OCI-LY7 (cell line): Measurements from ENCODE around the gene RNF214. TPM values are rescaled to one million over a fixed set of nuclear protein-coding genes. Genes with fewer than 3 reads are reported as not detected.

Source experiments
- BruUV-seq: library from RNA; stranded (reverse); fragments of 400-500 nt; replicated peaks from 2 replicates; lab custom pipeline; 2021; lab: Mats Ljungman, UMichigan
- CTCF ChIA-PET: fragments of 300-600 bp; sonication (Branson Sonifier 250); formaldehyde crosslinking; loops from one replicate; lab custom pipeline; 2022; ENCODE audit warnings: antibody characterized with exemption; ENCODE audit not compliant: unreplicated experiment; lab: Charles Lee
- POLR2A ChIA-PET: fragments of 300-600 bp; sonication (Branson Sonifier 250); formaldehyde crosslinking; loops from one replicate; lab custom pipeline; 2022; ENCODE audit warnings: antibody characterized with exemption; lab: Charles Lee
- DNase-seq: peaks from one replicate; pipeline ENCODE4 v3.0.0-alpha.2; 2015; ENCODE audit warnings: low spot score
- H2AFZ ChIP-seq: fragments of 200-600 bp; sonication (generic), shearing (Covaris generic); 2 replicates; pipeline ENCODE4 v1.6.1; 2014; ENCODE audit warnings: mild to moderate bottlenecking, antibody characterized with exemption, low read length, moderate library complexity
- H3K27ac ChIP-seq: fragments of 200-600 bp; sonication (generic); 2 replicates; pipeline ENCODE4 v1.5.1; 2014; ENCODE audit warnings: mixed run types, low read depth, mild to moderate bottlenecking, moderate library complexity, low read length, inconsistent platforms; ENCODE audit not compliant: poor library complexity, severe bottlenecking
- H3K36me3 ChIP-seq: fragments of 200-600 bp; sonication (generic); 2 replicates; pipeline ENCODE4 v1.6.1; 2014; ENCODE audit warnings: mild to moderate bottlenecking, antibody characterized with exemption, low read length, moderate library complexity, mixed read lengths; ENCODE audit not compliant: insufficient read depth
- H3K4me1 ChIP-seq: fragments of 200-600 bp; sonication (generic); 2 replicates; pipeline ENCODE4 v1.5.1; 2014; ENCODE audit warnings: mild to moderate bottlenecking, low read length; ENCODE audit not compliant: insufficient read depth, poor library complexity, severe bottlenecking
- H3K4me2 ChIP-seq: fragments of 200-600 bp; sonication (generic); 2 replicates; pipeline ENCODE4 v1.6.1; 2014; ENCODE audit warnings: mild to moderate bottlenecking, low read length
- H3K4me3 ChIP-seq: fragments of 200-600 bp; sonication (generic); 2 replicates; pipeline ENCODE4 v1.5.1; 2014; ENCODE audit warnings: mild to moderate bottlenecking, low read depth, low read length; ENCODE audit not compliant: poor library complexity, severe bottlenecking
- H3K79me2 ChIP-seq: fragments of 200-600 bp; sonication (generic); 2 replicates; pipeline ENCODE4 v1.6.1; 2016; ENCODE audit warnings: low read depth, mild to moderate bottlenecking, low read length, moderate library complexity, mixed read lengths; ENCODE audit not compliant: insufficient read depth
- H3K9me2 ChIP-seq: fragments of 200-600 bp; sonication (generic); 2 replicates; pipeline ENCODE4 v1.6.1; 2016; ENCODE audit warnings: mild to moderate bottlenecking, low read length, mixed read lengths; ENCODE audit not compliant: insufficient read depth
- H3K9me3 ChIP-seq: fragments of 200-600 bp; sonication (generic); 2 replicates; pipeline ENCODE4 v1.6.1; 2014; ENCODE audit warnings: mild to moderate bottlenecking, mixed run types, low read length, mixed read lengths
- H4K20me1 ChIP-seq: fragments of 200-600 bp; sonication (generic); 2 replicates; pipeline ENCODE4 v1.6.1; 2014; ENCODE audit warnings: mild to moderate bottlenecking, antibody characterized with exemption, low read length, moderate library complexity, mixed read lengths; ENCODE audit not compliant: insufficient read depth
- EZH2phosphoT487 ChIP-seq: fragments of 200-600 bp; sonication (generic); IDR thresholded peaks from 2 replicates; pipeline ENCODE4 v1.6.1; 2018; ENCODE audit warnings: low read depth, borderline replicate concordance, mild to moderate bottlenecking, mixed run types, antibody characterized with exemption, low read length, moderate library complexity, mixed read lengths
- intact Hi-C: fragments of 100-400 bp; cut with micrococcal nuclease; formaldehyde crosslinking; loops from one replicate; pipeline ENCODE4 v1.10.0; 2022; ENCODE audit not compliant: unreplicated experiment
- total RNA-seq, 2 experiments: library from RNA; depleted of rRNA in 1 of 2; stranded (reverse); fragments of >200 nt in 1 of 2; shearing (Covaris generic) in 1 of 2; gene quantifications; 2 replicates each; pipeline ENCODE4 v1.2.3, GENCODE V29; 2014 to 2022
- TF ChIP-seq, protein P1 (sequence below): fragments of 200-600 bp; sonication (generic); conservative IDR thresholded peaks from 2 replicates; pipeline ENCODE4 v1.5.1; 2014; ENCODE audit warnings: mild to moderate bottlenecking, antibody characterized with exemption, low read length, moderate library complexity, mixed read lengths

The RNF214 gene
- total RNA-seq, 2 experiments from 2014 or later = 11.2 to 30.2 TPM

DNA sequence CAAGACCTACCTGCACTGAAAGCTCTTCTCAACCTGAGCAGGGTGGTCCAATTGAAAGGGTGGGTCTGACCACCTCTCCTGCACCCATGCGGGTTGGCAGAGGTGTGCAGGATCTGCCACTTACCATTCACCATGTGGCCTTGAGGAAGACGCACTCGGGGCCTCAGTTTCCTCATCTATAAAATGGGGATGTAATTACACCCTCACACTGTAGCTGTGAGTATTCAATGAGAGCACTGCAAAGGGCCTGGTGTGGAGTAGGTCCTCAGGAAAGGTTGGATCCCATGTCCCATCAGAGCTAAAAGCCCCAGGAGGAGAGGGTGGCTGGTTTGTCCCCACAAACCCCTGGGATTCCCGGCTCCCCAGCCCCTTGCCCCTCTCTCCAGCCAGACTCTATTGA lies 33.9 kb upstream of the RNF214 start:
- Histone ChIP-seq H3K4me3 (no peak overlapping the region), H3K79me2 (no peaks in the 10 kb centered on the region), H3K4me2 (no peak overlapping the region), H3K36me3 (0 out of 2 replicates have a peak, but pooled peaks cover 2% of the 10 kb centered on the region), H3K9me2 (no peaks in the 10 kb centered on the region), H3K4me1 (no peaks in the 10 kb centered on the region), H4K20me1 (no peaks in the 10 kb centered on the region), H3K27ac (no peak overlapping the region), H3K9me3 (no peaks in the 10 kb centered on the region), H2AFZ (no peak overlapping the region)
- TF ChIP-seq, protein P1, sequence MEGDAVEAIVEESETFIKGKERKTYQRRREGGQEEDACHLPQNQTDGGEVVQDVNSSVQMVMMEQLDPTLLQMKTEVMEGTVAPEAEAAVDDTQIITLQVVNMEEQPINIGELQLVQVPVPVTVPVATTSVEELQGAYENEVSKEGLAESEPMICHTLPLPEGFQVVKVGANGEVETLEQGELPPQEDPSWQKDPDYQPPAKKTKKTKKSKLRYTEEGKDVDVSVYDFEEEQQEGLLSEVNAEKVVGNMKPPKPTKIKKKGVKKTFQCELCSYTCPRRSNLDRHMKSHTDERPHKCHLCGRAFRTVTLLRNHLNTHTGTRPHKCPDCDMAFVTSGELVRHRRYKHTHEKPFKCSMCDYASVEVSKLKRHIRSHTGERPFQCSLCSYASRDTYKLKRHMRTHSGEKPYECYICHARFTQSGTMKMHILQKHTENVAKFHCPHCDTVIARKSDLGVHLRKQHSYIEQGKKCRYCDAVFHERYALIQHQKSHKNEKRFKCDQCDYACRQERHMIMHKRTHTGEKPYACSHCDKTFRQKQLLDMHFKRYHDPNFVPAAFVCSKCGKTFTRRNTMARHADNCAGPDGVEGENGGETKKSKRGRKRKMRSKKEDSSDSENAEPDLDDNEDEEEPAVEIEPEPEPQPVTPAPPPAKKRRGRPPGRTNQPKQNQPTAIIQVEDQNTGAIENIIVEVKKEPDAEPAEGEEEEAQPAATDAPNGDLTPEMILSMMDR = no peak
- TF ChIP-seq EZH2phosphoT487 = no peak
- DNase-seq = no peak
- no TSS peak for BruUV-seq
- intact Hi-C loops = no loop called here
- CTCF ChIA-PET = no interaction called here
- POLR2A ChIA-PET = no interaction called here

DNA sequence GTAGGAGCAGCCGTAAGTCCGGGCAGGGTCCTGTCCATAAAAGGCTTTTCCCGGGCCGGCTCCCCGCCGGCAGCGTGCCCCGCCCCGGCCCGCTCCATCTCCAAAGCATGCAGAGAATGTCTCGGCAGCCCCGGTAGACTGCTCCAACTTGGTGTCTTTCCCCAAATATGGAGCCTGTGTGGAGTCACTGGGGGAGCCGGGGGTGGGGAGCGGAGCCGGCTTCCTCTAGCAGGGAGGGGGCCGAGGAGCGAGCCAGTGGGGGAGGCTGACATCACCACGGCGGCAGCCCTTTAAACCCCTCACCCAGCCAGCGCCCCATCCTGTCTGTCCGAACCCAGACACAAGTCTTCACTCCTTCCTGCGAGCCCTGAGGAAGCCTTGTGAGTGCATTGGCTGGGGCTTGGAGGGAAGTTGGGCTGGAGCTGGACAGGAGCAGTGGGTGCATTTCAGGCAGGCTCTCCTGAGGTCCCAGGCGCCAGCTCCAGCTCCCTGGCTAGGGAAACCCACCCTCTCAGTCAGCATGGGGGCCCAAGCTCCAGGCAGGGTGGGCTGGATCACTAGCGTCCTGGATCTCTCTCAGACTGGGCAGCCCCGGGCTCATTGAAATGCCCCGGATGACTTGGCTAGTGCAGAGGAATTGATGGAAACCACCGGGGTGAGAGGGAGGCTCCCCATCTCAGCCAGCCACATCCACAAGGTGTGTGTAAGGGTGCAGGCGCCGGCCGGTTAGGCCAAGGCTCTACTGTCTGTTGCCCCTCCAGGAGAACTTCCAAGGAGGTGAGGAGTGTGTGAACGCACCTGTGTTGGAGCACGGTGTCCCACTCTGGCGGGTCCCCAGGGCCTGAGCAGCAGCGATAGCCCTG lies 33.2 kb upstream of the RNF214 start, which contains the start of gene TAGLN:
Gene TAGLN (plus strand): TSS at position 318 of the 863 bp plus-strand sequence. CDS start 3,644 bp downstream, outside the sequence.
- no peaks in the 10 kb centered on the region for H3K9me3 ChIP-seq
- no peaks in the 10 kb centered on the region for H3K9me2 ChIP-seq
- TF ChIP-seq, protein P1 = no peak
- no peak for TF ChIP-seq EZH2phosphoT487
- ChIA-PET CTCF (no interaction called here), POLR2A (no interaction called here)
- intact Hi-C loops = no loop called here
- DNase-seq = no peak
- BruUV-seq = no TSS peak
- H4K20me1 ChIP-seq = no peaks in the 10 kb centered on the region
- H3K4me1 ChIP-seq = no peaks in the 10 kb centered on the region
- peaks cover 7% of the 10 kb centered on the region; the same call in 1 of the 2 replicates for H3K36me3 ChIP-seq
- H3K79me2 ChIP-seq = no peaks in the 10 kb centered on the region
- H3K27ac ChIP-seq = no peak within 1 kb of the TSS
- no peak within 1 kb of the TSS for H2AFZ ChIP-seq
- H3K4me2 ChIP-seq = no peak within 1 kb of the TSS
- no peak within 1 kb of the TSS for H3K4me3 ChIP-seq
